ENCODE data around the gene CETP. TPM values are rescaled to one million over a fixed set of nuclear protein-coding genes. Genes with fewer than 3 reads are reported as not detected.
"Not testable (repeated sequence)": the region's sequence is repeated elsewhere in the genome, so short reads cannot be mapped to it uniquely, and the experiment has no call there.

The CETP gene
- total RNA-seq, 4 donors from 2014 or later = 0.40 to 4.0 (median 1.7) TPM

GRCh38 chr16:56986361-56986760, 24.6 kb downstream of the CETP start:
- TF ChIP-seq POLR2A (IDR thresholded peaks at IDR 0.05) (no peak), CTCF (IDR thresholded peaks at IDR 0.05) (no peak)
- no peak overlapping the region for H3K4me3 ChIP-seq (replicated peaks in 1 of 3)
- WGBS, 2 donors = 62 to 100% methylated on average over 1 of the region's 1 CpG
- H3K27me3 ChIP-seq = no peaks in the 10 kb centered on the region
- H3K36me3 ChIP-seq = no peaks in the 10 kb centered on the region
- no peaks in the 10 kb centered on the region for H3K9me3 ChIP-seq
- no peak for DNase-seq
- peak overlapping the region in 2 of 3 donors; percentile 17 to 46 for H3K27ac ChIP-seq
- peaks cover 0 to 27% of the 10 kb centered on the region in 2 donors for H3K4me1 ChIP-seq
- intact Hi-C loops (cut with DNase I) = no loop called here

- H3K27ac ChIP-seq = peak overlapping the region in 1 of 3 donors; percentile 3
- H3K9me3 ChIP-seq; H3K36me3 ChIP-seq; H3K4me3 ChIP-seq (replicated peaks in 1 of 3); DNase-seq; intact Hi-C loops (cut with DNase I); H3K27me3 ChIP-seq: not testable (repeated sequence)
- WGBS, 2 donors = 95 to 97% methylated on average over 4 of the region's 4 CpGs
- peaks cover 0 to 27% of the 10 kb centered on the region in 2 donors for H3K4me1 ChIP-seq
These were observed 25.2 kb downstream of the CETP start for GRCh38 chr16:56986908-56987307.

- intact Hi-C loops (cut with DNase I) = no loop called here
- TF ChIP-seq POLR2A (IDR thresholded peaks at IDR 0.05) (no peak), CTCF (IDR thresholded peaks at IDR 0.05) (no peak)
- no peaks in the 10 kb centered on the region for H3K27me3 ChIP-seq
- peak overlapping the region in 1 of 3 donors; percentile 73 for H3K27ac ChIP-seq
- no peak for DNase-seq
- peaks cover 0 to 27% of the 10 kb centered on the region in 2 donors for H3K4me1 ChIP-seq
- H3K36me3 ChIP-seq = no peaks in the 10 kb centered on the region
- no peak overlapping the region for H3K4me3 ChIP-seq (replicated peaks in 1 of 3)
- WGBS, 2 donors = 96 to 98% methylated on average over 2 of the region's 2 CpGs
- H3K9me3 ChIP-seq = no peaks in the 10 kb centered on the region
These were observed 25.9 kb downstream of the CETP start for GRCh38 chr16:56987692-56988091.

- intact Hi-C loops (cut with DNase I) = no loop called here
- Histone ChIP-seq H3K4me1 (peaks cover 0 to 27% of the 10 kb centered on the region in 2 donors), H3K36me3 (no peaks in the 10 kb centered on the region), H3K9me3 (no peaks in the 10 kb centered on the region), H3K27ac (peak overlapping the region; percentile 69 to 82 (median 73)), H3K4me3 (replicated peaks in 1 of 3) (peak overlapping the region in 1 of 3 donors; percentile 82), H3K27me3 (no peaks in the 10 kb centered on the region)
- TF ChIP-seq CTCF (IDR thresholded peaks at IDR 0.05) = no peak
- DNase-seq = no peak
- 83 to 86% methylated on average over 6 of the region's 6 CpGs for WGBS, 2 donors
These were observed 26.6 kb downstream of the CETP start for GRCh38 chr16:56988161-56988947.

GRCh38 chr16:56988948-56989945, 27.5 kb downstream of the CETP start, which contains the start of gene NLRC5:
NLRC5 (plus strand) TSS chr16:56989557; CDS start chr16:57020713, 31,156 bp downstream.
- TF ChIP-seq POLR2A (IDR thresholded peaks at IDR 0.05) (peak; percentile 37 to 69), CTCF (IDR thresholded peaks at IDR 0.05) (no peak)
- Histone ChIP-seq H3K9me3 (no peaks in the 10 kb centered on the region), H3K4me3 (replicated peaks in 1 of 3) (peak within 1 kb of the TSS; percentile 82 to 96 (median 86)), H3K4me1 (peaks cover 0 to 27% of the 10 kb centered on the region in 2 donors), H3K36me3 (no peaks in the 10 kb centered on the region), H3K27ac (peak within 1 kb of the TSS; percentile 69 to 82 (median 73)), H3K27me3 (no peaks in the 10 kb centered on the region)
- DNase-seq = peak; percentile 82 to 88
- intact Hi-C loops (cut with DNase I) = no loop called here
- 7 to 9% methylated on average over 39 of the region's 64 CpGs for WGBS, 2 donors

All from thyroid gland (tissue), 4 donors.